HepG2 (cell line): ENCODE data around the gene LHB. TPM values are rescaled to one million over a fixed set of nuclear protein-coding genes. Genes with fewer than 3 reads are reported as not detected.

Source experiments
- ATAC-seq: fragments of 200-7000 bp; cut with Tn5 transposase; 3 replicates; pipeline ENCODE4 v1.9.1; 2020; ENCODE audit warnings: mild to moderate bottlenecking, moderate library complexity
- BruUV-seq: library from RNA; stranded (reverse); fragments of 400-500 nt; replicated peaks from 2 replicates; lab custom pipeline; 2021; lab: Mats Ljungman, UMichigan
- CTCF ChIA-PET: fragments of 300-600 bp; formaldehyde crosslinking; extraction: SDS; loops from one replicate; lab custom pipeline; 2021; ENCODE audit warnings: low total read pairs, inconsistent platforms, low intra/inter-chr PET ratio; lab: Yijun Ruan, JAX
- POLR2A ChIA-PET: fragments of 350-600 bp; sonication (Branson Sonifier 250); formaldehyde crosslinking; loops from one replicate; lab custom pipeline; 2020; ENCODE audit warnings: antibody characterized with exemption, inconsistent platforms; lab: Yijun Ruan, JAX
- DNase-seq: peaks from one replicate; pipeline ENCODE4 v3.0.0-alpha.2; 2015; ENCODE audit warnings: low spot score
- FAIRE-seq: peaks from 3 replicates; lab custom pipeline; 2011; peaks lifted over from hg19 to GRCh38; lab: Jason Lieb, UNC
- H2AFZ ChIP-seq: one replicate; pipeline ENCODE4 v1.6.1; 2011; ENCODE audit warnings: low read length, inconsistent platforms
- H3K27ac ChIP-seq: fragments of 300-600 bp; 3 replicates; pipeline ENCODE4 v1.8.0; 2011; ENCODE audit warnings: mixed run types, mild to moderate bottlenecking, mixed read lengths, low read length, inconsistent platforms; ENCODE audit not compliant: insufficient read depth; ENCODE audit errors: extremely low read length
- H3K27me3 ChIP-seq, 2 experiments: fragments of 200-600 bp in 1 of 2; 2 replicates in 1 of 2; 3 replicates in 1 of 2; pipeline versions ENCODE4 v1.6.0 to v1.8.0; 2011; ENCODE audit warnings: low read length in 2 of 2, mild to moderate bottlenecking in 2 of 2, moderate library complexity in 2 of 2, inconsistent platforms in 1 of 2; ENCODE audit not compliant: insufficient read depth in 2 of 2, control insufficient read depth in 1 of 2
- H3K36me3 ChIP-seq, 2 experiments: fragments of 200-600 bp in 1 of 2; replicated peaks in 1 of 2; 2 replicates in 1 of 2; 3 replicates in 1 of 2; pipeline versions ENCODE4 v1.5.1 to v1.8.0; 2011; ENCODE audit warnings: low read length in 2 of 2, inconsistent platforms in 1 of 2; ENCODE audit not compliant: insufficient read depth in 2 of 2, control insufficient read depth in 1 of 2
- H3K4me1 ChIP-seq: 2 replicates; pipeline ENCODE4 v1.5.1; 2012; ENCODE audit warnings: low read length, inconsistent platforms; ENCODE audit not compliant: insufficient read depth
- H3K4me2 ChIP-seq: 2 replicates; pipeline ENCODE4 v1.6.0; 2011; ENCODE audit warnings: low read depth, low read length, inconsistent platforms
- H3K4me3 ChIP-seq, 3 experiments: fragments of 200-600 bp in 1 of 3; sonication (generic), shearing (Covaris generic) in 1 of 3; replicated peaks in 1 of 3; 2 replicates each; pipeline ENCODE4 v1.5.1; 2011 to 2016; ENCODE audit warnings: low read length in 3 of 3, inconsistent platforms in 2 of 3, low read depth in 2 of 3, mild to moderate bottlenecking in 2 of 3, control low read depth in 1 of 3, mixed read lengths in 1 of 3; ENCODE audit not compliant: insufficient read depth in 1 of 3
- H3K79me2 ChIP-seq: one replicate; pipeline ENCODE4 v1.6.1; 2011; ENCODE audit warnings: low read length, inconsistent platforms; ENCODE audit not compliant: insufficient read depth
- H3K9ac ChIP-seq: 2 replicates; pipeline ENCODE4 v1.6.0; 2011; ENCODE audit warnings: mild to moderate bottlenecking, low read depth, low read length, inconsistent platforms; ENCODE audit not compliant: insufficient read depth
- H3K9me3 ChIP-seq: 2 replicates; pipeline ENCODE4 v1.5.1; 2012; ENCODE audit warnings: mild to moderate bottlenecking, low read length
- H4K20me1 ChIP-seq: 2 replicates; pipeline ENCODE4 v1.6.0; 2011; ENCODE audit warnings: inconsistent platforms, mild to moderate bottlenecking, low read length, moderate library complexity; ENCODE audit not compliant: insufficient read depth
- EED ChIP-seq: sonication (generic); formaldehyde crosslinking; IDR thresholded peaks from 2 replicates; pipeline ENCODE4 v1.5.0; 2020; ENCODE audit warnings: mild to moderate bottlenecking, missing genetic modification reagents
- GTF2F1 ChIP-seq: fragments of 150-350 bp; IDR thresholded peaks from 2 replicates; pipeline ENCODE4 v1.6.1; 2014; ENCODE audit warnings: low read length
- IKZF5 ChIP-seq: IDR thresholded peaks from 2 replicates; pipeline ENCODE4 v1.6.1; 2018; ENCODE audit warnings: missing genetic modification reagents, mild to moderate bottlenecking, missing compliant biosample characterization
- TFDP1 ChIP-seq: IDR thresholded peaks from 2 replicates; pipeline ENCODE4 v1.6.1; 2016; ENCODE audit warnings: missing compliant biosample characterization, missing genetic modification reagents, borderline replicate concordance
- ZNF510 ChIP-seq: sonication (generic); formaldehyde crosslinking; IDR thresholded peaks from 2 replicates; pipeline ENCODE4 v1.4.0; 2020; ENCODE audit warnings: low read depth, mild to moderate bottlenecking, missing genetic modification reagents
- ZNF691 ChIP-seq: sonication (generic); formaldehyde crosslinking; IDR thresholded peaks from 2 replicates; pipeline ENCODE4 v1.4.0; 2020; ENCODE audit warnings: missing genetic modification reagents, low read depth, mild to moderate bottlenecking, borderline replicate concordance
- WGBS: methylation state at CpG from one replicate; pipeline ENCODE4 v1.1.6; 2017; ENCODE audit warnings: low lambda C conversion rate; 5-methylcytosine and 5-hydroxymethylcytosine counted together
- in situ Hi-C: cut with HindIII; loops from 2 replicates; pipeline ENCODE4 v1.10.0; 2017; ENCODE audit warnings: low pct_unique_long_range_greater_than_20kb; ENCODE audit not compliant: extremely low pct_ligation_motif_present
- intact Hi-C: fragments of 100-400 bp; cut with micrococcal nuclease; formaldehyde crosslinking; loops from one replicate; pipeline ENCODE4 v1.10.0; 2022; ENCODE audit not compliant: unreplicated experiment
- polyA plus RNA-seq, 8 experiments: library from polyadenylated mRNA; depleted of rRNA in 3 of 8; stranded (reverse) in 7 of 8; unstranded in 1 of 8; fragments of >200 nt; fragmentation: Illumina TruSeq in 4 of 8; extraction: Trizol in 4 of 8; gene quantifications; 2 replicates each; pipeline versions ENCODE4 v1.2.1 to v1.2.3, GENCODE V29; 2011 to 2016; ENCODE audit warnings: low read depth in 4 of 8, missing spikeins in 1 of 8, mixed read lengths in 1 of 8; ENCODE audit not compliant: insufficient read depth in 1 of 8
- total RNA-seq, 5 experiments: library from RNA; depleted of rRNA; stranded (reverse); fragments of >200 nt; fragmentation: Illumina TruSeq; extraction: Trizol; gene quantifications; 2 replicates each; pipeline ENCODE4 v1.2.3, GENCODE V29; 2016; ENCODE audit warnings: low read depth in 1 of 5

Gene LHB
- total and polyA plus RNA-seq, 2 of the 13 experiments (the other 11 are each of a cell fraction or from before 2014, with no cell fraction given) = not detected

- H3K4me1 ChIP-seq = peaks cover 8% of the 10 kb centered on the region; the same call in 1 of the 2 replicates
- POLR2A ChIA-PET = interaction anchor here (0.5 kb wide), 1 partner anchor 158 kb away, joined by 5 read pairs; no protein-coding TSS in a partner anchor
Observed at GRCh38 chr19:49065905-49066512, 49.1 kb upstream of the LHB start.

More at GRCh38 chr19:49065905-49066512, 49.1 kb upstream of the LHB start:
- CTCF ChIA-PET = no interaction called here
- peaks cover 3 to 47% of the 10 kb centered on the region in 2 experiments; a peak in 4 of 5 replicates for H3K27me3 ChIP-seq
- TF ChIP-seq TFDP1 = no peak
- TF ChIP-seq EED = no peak
- no peak for TF ChIP-seq IKZF5 (CRISPR knock-in tag)
- TF ChIP-seq GTF2F1 = no peak
- no peak for TF ChIP-seq ZNF510 (CRISPR knock-in tag)
- TF ChIP-seq ZNF691 (CRISPR knock-in tag) = no peak
- TF ChIP-seq, all 625 proteins: peak for 0
- no peak overlapping the region for H3K4me3 ChIP-seq
- no peak for DNase-seq
- no peak overlapping the region for H3K27ac ChIP-seq
- H3K36me3 ChIP-seq = no peaks in the 10 kb centered on the region
- in situ Hi-C loops (no loop called here), intact Hi-C loops (no loop called here)
- WGBS = 32% methylated on average over 7 of the region's 13 CpGs
- FAIRE-seq = no peak
- H3K9me3 ChIP-seq = no peaks in the 10 kb centered on the region
- no peak overlapping the region for H3K9ac ChIP-seq
- H2AFZ ChIP-seq = no peak overlapping the region
- H3K79me2 ChIP-seq = no peaks in the 10 kb centered on the region
- H4K20me1 ChIP-seq = no peaks in the 10 kb centered on the region
- no peak; the same call in 2 of the 3 replicates for ATAC-seq
- no peak overlapping the region for H3K4me2 ChIP-seq
- BruUV-seq = no TSS peak
